CD14-positive monocyte (primary cell): Measurements from ENCODE around the gene RNU1-3. TPM values are rescaled to one million over a fixed set of nuclear protein-coding genes. Genes with fewer than 3 reads are reported as not detected.
"Not testable (repeated sequence)": the region's sequence is repeated elsewhere in the genome, so short reads cannot be mapped to it uniquely, and the experiment has no call there.

ENCODE experiments used
- DNase-seq, 3 donors: peaks; one replicate each; pipeline ENCODE4 v3.0.0-alpha.2; 2011 to 2022
- H2AFZ ChIP-seq: 2 replicates; pipeline ENCODE4 v1.6.0; 2012; ENCODE audit warnings: mild to moderate bottlenecking, low read depth, low read length, inconsistent platforms; ENCODE audit not compliant: insufficient read depth, poor library complexity, severe bottlenecking
- H3K27ac ChIP-seq, 2 donors: 1 replicate in 1 of 2; 2 replicates in 1 of 2; pipeline ENCODE4 v1.5.1; 2012 to 2013; ENCODE audit warnings: low read length in 2 of 2, control low read depth in 1 of 2, inconsistent platforms in 1 of 2, low read depth in 1 of 2, mild to moderate bottlenecking in 1 of 2
- H3K27me3 ChIP-seq, 2 donors: one replicate each; pipeline versions ENCODE4 v1.6.0 to v1.6.1; 2011 to 2013; ENCODE audit warnings: low read length in 2 of 2; ENCODE audit not compliant: control insufficient read depth in 2 of 2, insufficient read depth in 2 of 2
- H3K36me3 ChIP-seq, 2 donors: replicated peaks in 1 of 2; 1 replicate in 1 of 2; 2 replicates in 1 of 2; pipeline versions ENCODE4 v1.5.1 to v1.6.1; 2012 to 2013; ENCODE audit warnings: low read length in 2 of 2, control low read depth in 1 of 2, inconsistent platforms in 1 of 2, mild to moderate bottlenecking in 1 of 2; ENCODE audit not compliant: insufficient read depth in 2 of 2, control insufficient read depth in 1 of 2
- H3K4me1 ChIP-seq, 2 donors: 1 replicate in 1 of 2; 2 replicates in 1 of 2; pipeline versions ENCODE4 v1.5.1 to v1.6.1; 2012 to 2013; ENCODE audit warnings: low read length in 2 of 2, control low read depth in 1 of 2, inconsistent platforms in 1 of 2, mild to moderate bottlenecking in 1 of 2, moderate library complexity in 1 of 2; ENCODE audit not compliant: insufficient read depth in 2 of 2, control insufficient read depth in 1 of 2
- H3K4me2 ChIP-seq: replicated peaks from 2 replicates; pipeline ENCODE3; 2012; ENCODE audit warnings: low read length, moderate library complexity, mild to moderate bottlenecking; ENCODE audit not compliant: poor library complexity, severe bottlenecking; ENCODE audit errors: extremely low read depth
- H3K4me3 ChIP-seq, 3 experiments: fragments of 200-600 bp in 1 of 3; sonication (generic) in 1 of 3; replicated peaks in 1 of 3; 1 replicate in 2 of 3; 2 replicates in 1 of 3; pipeline ENCODE4 v1.5.1; 2011 to 2013; ENCODE audit warnings: low read length in 3 of 3, mild to moderate bottlenecking in 3 of 3, control low read depth in 2 of 3, low read depth in 2 of 3, inconsistent platforms in 1 of 3, moderate library complexity in 1 of 3
- H3K79me2 ChIP-seq: 2 replicates; pipeline ENCODE4 v1.6.0; 2012; ENCODE audit warnings: mild to moderate bottlenecking, control low read depth, inconsistent platforms, low read length, moderate library complexity; ENCODE audit not compliant: insufficient read depth
- H3K9ac ChIP-seq: 2 replicates; pipeline ENCODE4 v1.6.0; 2017; ENCODE audit warnings: low read length, mild to moderate bottlenecking; ENCODE audit not compliant: insufficient read depth, poor library complexity, severe bottlenecking
- H3K9me3 ChIP-seq, 2 donors: replicated peaks in 1 of 2; 1 replicate in 1 of 2; 2 replicates in 1 of 2; pipeline versions ENCODE4 v1.5.1 to v1.6.1; 2012 to 2013; ENCODE audit warnings: low read length in 2 of 2, control low read depth in 1 of 2; ENCODE audit not compliant: control insufficient read depth in 1 of 2, insufficient read depth in 1 of 2
- H4K20me1 ChIP-seq: 2 replicates; pipeline ENCODE4 v1.6.0; 2012; ENCODE audit warnings: mild to moderate bottlenecking, low read length, control low read depth, moderate library complexity; ENCODE audit not compliant: insufficient read depth
- H3K27ac Mint-ChIP-seq, 7 donors: one replicate each; pipeline ENCODE4 v1.8.0; 2020; ENCODE audit warnings: mild to moderate bottlenecking in 7 of 7, mixed read lengths in 7 of 7, moderate library complexity in 6 of 7, inconsistent platforms in 2 of 7
- H3K27me3 Mint-ChIP-seq, 3 donors: one replicate each; pipeline ENCODE4 v1.8.0; 2021 to 2022; ENCODE audit warnings: low read depth in 3 of 3, mild to moderate bottlenecking in 3 of 3, mixed read lengths in 3 of 3, moderate library complexity in 3 of 3, inconsistent platforms in 1 of 3
- H3K36me3 Mint-ChIP-seq, 2 donors: one replicate each; pipeline ENCODE4 v1.8.0; 2020; ENCODE audit warnings: mixed read lengths in 2 of 2, inconsistent platforms in 1 of 2, mild to moderate bottlenecking in 1 of 2
- H3K4me1 Mint-ChIP-seq: one replicate; pipeline ENCODE4 v1.8.0; 2020; ENCODE audit warnings: mild to moderate bottlenecking, mixed read lengths
- H3K4me3 Mint-ChIP-seq, 2 donors: one replicate each; pipeline ENCODE4 v1.8.0; 2020; ENCODE audit warnings: mild to moderate bottlenecking in 2 of 2, mixed read lengths in 2 of 2, moderate library complexity in 1 of 2
- H3K9me3 Mint-ChIP-seq, 7 donors: one replicate each; pipeline ENCODE4 v1.8.0; 2020 to 2022; ENCODE audit warnings: mixed read lengths in 7 of 7, mild to moderate bottlenecking in 6 of 7, moderate library complexity in 6 of 7, inconsistent platforms in 2 of 7
- WGBS: methylation state at CpG from one replicate; pipeline ENCODE4 v1.1.5; 2013; ENCODE audit warnings: missing lambda C conversion rate; ENCODE audit not compliant: insufficient coverage; 5-methylcytosine and 5-hydroxymethylcytosine counted together
- intact Hi-C, 2 donors: fragments of 100-400 bp; cut with micrococcal nuclease; formaldehyde crosslinking; loops; one replicate each; pipeline versions ENCODE4 v1.15.0 to v1.15.1; 2023
- polyA plus RNA-seq, 3 donors: library from polyadenylated mRNA; depleted of rRNA in 1 of 3; unstranded in 2 of 3; stranded (reverse) in 1 of 3; fragments of 300-500 nt in 2 of 3; fragments of >200 nt in 1 of 3; fragmentation: Illumina TruSeq in 2 of 3; gene quantifications; 1 replicate in 2 of 3; 2 replicates in 1 of 3; pipeline ENCODE4 v1.2.3, GENCODE V29; 2012 to 2021
- TF ChIP-seq, protein P1 (sequence below): fragments of 200-600 bp; IDR thresholded peaks from one replicate; pipeline ENCODE4 v1.8.0; 2022; ENCODE audit warnings: antibody characterized with exemption, mild to moderate bottlenecking

RNU1-3 gene
- polyA plus RNA-seq, 3 donors, result not detected

DNA sequence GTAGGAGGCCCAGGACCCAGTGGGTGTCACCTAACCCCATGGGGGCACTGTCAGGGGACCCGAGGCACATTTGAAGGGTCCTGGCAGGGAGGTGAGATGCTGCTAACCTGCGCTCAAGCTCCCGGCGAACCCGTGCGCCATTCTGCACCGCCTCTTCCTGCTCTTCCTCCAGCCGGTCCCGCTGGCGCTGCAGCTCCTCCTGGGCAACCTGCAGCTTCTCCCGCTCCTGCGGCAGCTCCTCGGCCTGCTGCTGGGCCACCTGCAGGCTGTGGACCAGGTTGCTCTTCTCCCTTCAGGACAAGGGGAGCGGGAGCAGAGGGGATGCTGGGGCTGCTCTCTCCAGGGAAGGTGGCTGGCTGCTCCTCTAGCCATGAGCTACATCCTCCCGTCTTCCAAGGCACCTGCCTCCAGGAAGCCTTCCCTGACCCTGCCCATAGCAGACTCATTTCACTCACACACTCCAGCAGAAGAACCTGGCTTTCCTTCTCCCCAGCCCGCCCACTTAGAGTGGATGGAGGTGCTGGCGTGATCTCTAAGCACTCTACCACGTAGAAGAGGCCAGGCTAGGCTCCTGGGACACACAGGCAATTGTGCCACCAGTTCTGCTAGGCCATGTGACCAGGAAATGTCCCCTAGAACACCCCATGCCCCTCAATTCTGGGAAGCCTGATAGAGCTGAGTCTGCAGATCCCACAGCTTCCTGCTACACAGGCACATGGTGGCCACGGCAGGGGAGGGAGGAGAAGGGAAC is 38.2 kb downstream of the RNU1-3 start:
- H3K27me3 ChIP-seq, result no peaks in the 10 kb centered on the region
- peak overlapping the region in 1 of 7 donors; percentile 45 for H3K27ac Mint-ChIP-seq
- H3K4me1 Mint-ChIP-seq, result no peaks in the 10 kb centered on the region
- no peaks in the 10 kb centered on the region for H4K20me1 ChIP-seq
- 90% methylated on average over 19 of the region's 19 CpGs for WGBS
- H3K4me2 ChIP-seq, result no peak overlapping the region
- TF ChIP-seq, protein P1, sequence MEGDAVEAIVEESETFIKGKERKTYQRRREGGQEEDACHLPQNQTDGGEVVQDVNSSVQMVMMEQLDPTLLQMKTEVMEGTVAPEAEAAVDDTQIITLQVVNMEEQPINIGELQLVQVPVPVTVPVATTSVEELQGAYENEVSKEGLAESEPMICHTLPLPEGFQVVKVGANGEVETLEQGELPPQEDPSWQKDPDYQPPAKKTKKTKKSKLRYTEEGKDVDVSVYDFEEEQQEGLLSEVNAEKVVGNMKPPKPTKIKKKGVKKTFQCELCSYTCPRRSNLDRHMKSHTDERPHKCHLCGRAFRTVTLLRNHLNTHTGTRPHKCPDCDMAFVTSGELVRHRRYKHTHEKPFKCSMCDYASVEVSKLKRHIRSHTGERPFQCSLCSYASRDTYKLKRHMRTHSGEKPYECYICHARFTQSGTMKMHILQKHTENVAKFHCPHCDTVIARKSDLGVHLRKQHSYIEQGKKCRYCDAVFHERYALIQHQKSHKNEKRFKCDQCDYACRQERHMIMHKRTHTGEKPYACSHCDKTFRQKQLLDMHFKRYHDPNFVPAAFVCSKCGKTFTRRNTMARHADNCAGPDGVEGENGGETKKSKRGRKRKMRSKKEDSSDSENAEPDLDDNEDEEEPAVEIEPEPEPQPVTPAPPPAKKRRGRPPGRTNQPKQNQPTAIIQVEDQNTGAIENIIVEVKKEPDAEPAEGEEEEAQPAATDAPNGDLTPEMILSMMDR, result no peak
- DNase-seq, result no peak
- H3K79me2 ChIP-seq, result no peaks in the 10 kb centered on the region
- H3K9me3 Mint-ChIP-seq, result no peaks in the 10 kb centered on the region
- H3K36me3 Mint-ChIP-seq, result peaks cover 64 to 81% of the 10 kb centered on the region in 2 donors
- no peak overlapping the region for H3K27ac ChIP-seq
- H3K4me3 ChIP-seq, result no peak overlapping the region
- no peak overlapping the region for H2AFZ ChIP-seq
- peaks cover 91 to 96% of the 10 kb centered on the region in 2 donors for H3K36me3 ChIP-seq
- H3K27me3 Mint-ChIP-seq, result peaks cover 0 to 3% (median 2%) of the 10 kb centered on the region in 3 donors
- H3K4me1 ChIP-seq, result no peaks in the 10 kb centered on the region
- no peak overlapping the region for H3K9ac ChIP-seq
- intact Hi-C loops, result no loop called here
- H3K4me3 Mint-ChIP-seq, result no peak overlapping the region
- no peaks in the 10 kb centered on the region for H3K9me3 ChIP-seq

DNA sequence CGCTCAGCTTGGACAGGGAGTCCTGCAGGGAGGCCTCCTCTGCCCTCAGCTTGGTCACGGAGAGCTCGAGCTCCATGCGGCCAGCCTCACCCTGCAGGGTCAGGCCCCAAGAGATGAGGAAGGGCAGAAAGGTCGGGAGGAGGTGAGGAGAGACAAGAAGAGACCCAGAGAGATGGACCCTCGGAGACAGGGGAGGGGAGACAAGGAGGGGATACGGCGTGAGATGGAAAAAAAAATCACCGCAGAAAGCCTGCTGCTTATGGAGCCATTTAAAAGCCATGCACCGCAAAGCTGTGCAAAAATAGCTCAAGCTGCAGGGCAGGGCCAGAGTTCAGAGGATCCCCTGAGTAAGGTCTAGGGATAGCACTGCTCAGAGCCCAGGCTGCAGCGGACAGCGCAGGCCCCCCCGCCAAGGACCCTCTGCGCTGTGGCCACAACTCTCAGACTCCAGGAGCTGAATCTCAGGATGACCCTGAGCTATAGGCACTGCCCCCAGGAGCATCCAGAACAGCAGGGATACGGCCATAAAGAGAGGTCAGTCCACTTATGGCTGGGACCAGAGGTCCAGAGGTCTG is 40.3 kb downstream of the RNU1-3 start:
- intact Hi-C loops, H3K27ac Mint-ChIP-seq, H3K27ac ChIP-seq, H3K4me3 ChIP-seq, H3K79me2 ChIP-seq, H3K9me3 Mint-ChIP-seq, H3K4me1 Mint-ChIP-seq, H2AFZ ChIP-seq, H3K9me3 ChIP-seq, H3K9ac ChIP-seq, H3K4me3 Mint-ChIP-seq, H3K27me3 ChIP-seq, H3K27me3 Mint-ChIP-seq, H3K4me1 ChIP-seq, H3K4me2 ChIP-seq, DNase-seq, H4K20me1 ChIP-seq: not testable (repeated sequence)
- peaks cover 90 to 96% of the 10 kb centered on the region in 2 donors for H3K36me3 ChIP-seq
- H3K36me3 Mint-ChIP-seq, result peaks cover 43 to 61% of the 10 kb centered on the region in 2 donors
- 94% methylated on average over 10 of the region's 15 CpGs for WGBS
